HepG2 (cell line): Measurements from ENCODE around the gene ATOSB. TPM values are rescaled to one million over a fixed set of nuclear protein-coding genes. Genes with fewer than 3 reads are reported as not detected.

Experiments
- KLF13 ChIP-seq: sonication (generic); formaldehyde crosslinking; IDR thresholded peaks from 2 replicates; pipeline ENCODE4 v1.4.0; 2020; ENCODE audit warnings: mild to moderate bottlenecking, missing genetic modification reagents
- NCOA5 ChIP-seq: sonication (generic); formaldehyde crosslinking; IDR thresholded peaks from 2 replicates; pipeline ENCODE4 v1.4.0; 2020; ENCODE audit warnings: missing genetic modification reagents
- RERE ChIP-seq: IDR thresholded peaks from 2 replicates; pipeline ENCODE4 v1.6.1; 2016; ENCODE audit warnings: low read depth, missing genetic modification reagents, missing compliant biosample characterization
- ZBTB7B ChIP-seq: sonication (generic); formaldehyde crosslinking; IDR thresholded peaks from 2 replicates; pipeline ENCODE4 v1.4.0; 2020; ENCODE audit warnings: missing genetic modification reagents
- ZNF576 ChIP-seq: sonication (generic); formaldehyde crosslinking; IDR thresholded peaks from 2 replicates; pipeline ENCODE4 v1.4.0; 2020; ENCODE audit warnings: mild to moderate bottlenecking, missing genetic modification reagents
- polyA plus RNA-seq, 8 experiments: library from polyadenylated mRNA; depleted of rRNA in 3 of 8; stranded (reverse) in 7 of 8; unstranded in 1 of 8; fragments of >200 nt; fragmentation: Illumina TruSeq in 4 of 8; extraction: Trizol in 4 of 8; gene quantifications; 2 replicates each; pipeline versions ENCODE4 v1.2.1 to v1.2.3, GENCODE V29; 2011 to 2016; ENCODE audit warnings: low read depth in 4 of 8, missing spikeins in 1 of 8, mixed read lengths in 1 of 8; ENCODE audit not compliant: insufficient read depth in 1 of 8
- total RNA-seq, 5 experiments: library from RNA; depleted of rRNA; stranded (reverse); fragments of >200 nt; fragmentation: Illumina TruSeq; extraction: Trizol; gene quantifications; 2 replicates each; pipeline ENCODE4 v1.2.3, GENCODE V29; 2016; ENCODE audit warnings: low read depth in 1 of 5
- TF ChIP-seq, protein P1 (sequence below): sonication (generic); formaldehyde crosslinking; IDR thresholded peaks from 2 replicates; pipeline ENCODE4 v1.4.0; 2020; ENCODE audit warnings: mild to moderate bottlenecking, missing genetic modification reagents
- TF ChIP-seq, protein P2 (sequence below): sonication (generic); formaldehyde crosslinking; IDR thresholded peaks from 2 replicates; pipeline ENCODE4 v1.5.0; 2020; ENCODE audit warnings: mild to moderate bottlenecking, missing genetic modification reagents
- TF ChIP-seq, protein P3 (sequence below): sonication (generic); formaldehyde crosslinking; IDR thresholded peaks from 2 replicates; pipeline ENCODE4 v1.4.0; 2020; ENCODE audit warnings: missing genetic modification reagents

The ATOSB gene
- total and polyA plus RNA-seq, 2 of the 13 experiments (the other 11 are each of a cell fraction or from before 2014, with no cell fraction given), result 1.9 to 6.4 TPM

- TF ChIP-seq, protein P1, sequence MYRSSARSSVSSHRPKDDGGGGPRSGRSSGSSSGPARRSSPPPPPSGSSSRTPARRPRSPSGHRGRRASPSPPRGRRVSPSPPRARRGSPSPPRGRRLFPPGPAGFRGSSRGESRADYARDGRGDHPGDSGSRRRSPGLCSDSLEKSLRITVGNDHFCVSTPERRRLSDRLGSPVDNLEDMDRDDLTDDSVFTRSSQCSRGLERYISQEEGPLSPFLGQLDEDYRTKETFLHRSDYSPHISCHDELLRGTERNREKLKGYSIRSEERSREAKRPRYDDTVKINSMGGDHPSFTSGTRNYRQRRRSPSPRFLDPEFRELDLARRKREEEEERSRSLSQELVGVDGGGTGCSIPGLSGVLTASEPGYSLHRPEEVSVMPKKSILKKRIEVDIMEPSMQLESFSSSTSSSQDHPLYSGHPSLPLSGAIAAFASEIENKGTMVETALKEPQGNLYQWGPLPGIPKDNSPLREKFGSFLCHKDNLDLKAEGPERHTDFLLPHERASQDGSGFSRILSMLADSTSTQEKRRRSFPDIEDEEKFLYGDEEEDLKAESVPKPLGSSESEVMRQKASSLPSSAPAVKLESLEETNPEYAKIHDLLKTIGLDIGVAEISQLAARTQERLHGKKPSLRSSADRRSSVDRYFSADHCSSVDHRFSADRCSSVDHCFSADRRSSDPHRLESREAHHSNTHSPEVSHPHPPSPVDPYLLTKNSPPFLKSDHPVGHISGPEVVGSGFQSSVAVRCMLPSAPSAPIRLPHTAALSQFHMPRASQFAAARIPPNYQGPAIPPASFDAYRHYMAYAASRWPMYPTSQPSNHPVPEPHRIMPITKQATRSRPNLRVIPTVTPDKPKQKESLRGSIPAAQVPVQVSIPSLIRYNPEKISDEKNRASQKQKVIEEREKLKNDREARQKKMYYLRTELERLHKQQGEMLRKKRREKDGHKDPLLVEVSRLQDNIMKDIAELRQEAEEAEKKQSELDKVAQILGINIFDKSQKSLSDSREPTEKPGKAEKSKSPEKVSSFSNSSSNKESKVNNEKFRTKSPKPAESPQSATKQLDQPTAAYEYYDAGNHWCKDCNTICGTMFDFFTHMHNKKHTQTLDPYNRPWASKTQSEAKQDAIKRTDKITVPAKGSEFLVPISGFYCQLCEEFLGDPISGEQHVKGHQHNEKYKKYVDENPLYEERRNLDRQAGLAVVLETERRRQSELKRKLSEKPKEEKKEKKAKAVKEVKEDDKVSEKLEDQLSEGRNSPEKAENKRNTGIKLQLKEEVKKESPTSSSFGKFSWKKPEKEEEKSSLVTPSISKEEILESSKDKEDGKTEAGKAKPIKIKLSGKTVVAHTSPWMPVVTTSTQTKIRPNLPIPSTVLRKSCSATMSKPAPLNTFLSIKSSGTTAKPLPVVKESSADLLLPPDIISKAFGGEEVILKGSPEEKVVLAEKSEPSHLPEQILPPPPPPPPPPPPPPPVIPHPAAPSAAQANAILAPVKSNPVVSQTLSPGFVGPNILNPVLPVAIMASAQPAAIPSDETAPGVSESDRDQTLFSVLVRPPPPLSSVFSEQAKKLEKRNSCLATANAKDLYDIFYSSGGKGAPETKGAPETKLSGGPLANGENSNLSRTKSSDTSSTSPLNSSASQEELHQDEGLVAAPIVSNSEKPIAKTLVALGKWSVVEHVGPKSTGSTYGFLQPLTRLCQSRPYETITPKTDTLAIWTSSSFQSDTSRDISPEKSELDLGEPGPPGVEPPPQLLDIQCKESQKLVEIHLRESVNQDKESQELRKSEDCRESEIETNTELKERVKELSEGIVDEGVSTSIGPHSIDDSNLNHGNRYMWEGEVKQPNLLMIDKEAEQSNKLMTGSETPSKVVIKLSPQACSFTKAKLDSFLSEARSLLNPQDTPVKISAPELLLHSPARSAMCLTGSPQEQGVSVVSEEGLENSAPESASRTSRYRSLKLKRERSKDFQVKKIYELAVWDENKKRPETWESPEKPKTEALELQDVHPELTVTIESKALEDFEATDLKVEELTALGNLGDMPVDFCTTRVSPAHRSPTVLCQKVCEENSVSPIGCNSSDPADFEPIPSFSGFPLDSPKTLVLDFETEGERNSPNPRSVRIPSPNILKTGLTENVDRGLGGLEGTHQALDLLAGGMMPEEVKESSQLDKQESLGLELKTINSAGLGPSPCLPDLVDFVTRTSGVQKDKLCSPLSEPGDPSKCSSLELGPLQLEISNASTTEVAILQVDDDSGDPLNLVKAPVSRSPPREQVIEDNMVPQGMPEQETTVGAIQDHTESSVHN (CRISPR knock-in tag), result 0 out of 2 replicates have a peak, but pooled peaks have one; percentile 63
- TF ChIP-seq KLF13 (CRISPR knock-in tag) (no peak), ZBTB7B (peak; percentile 64; the same call in 1 of the 2 replicates), ZNF576 (CRISPR knock-in tag) (0 out of 2 replicates have a peak, but pooled peaks have one; percentile 21), NCOA5 (CRISPR knock-in tag) (no peak), RERE (CRISPR knock-in tag) (no peak; the same call in none of the 2 replicates)
- TF ChIP-seq, protein P2, sequence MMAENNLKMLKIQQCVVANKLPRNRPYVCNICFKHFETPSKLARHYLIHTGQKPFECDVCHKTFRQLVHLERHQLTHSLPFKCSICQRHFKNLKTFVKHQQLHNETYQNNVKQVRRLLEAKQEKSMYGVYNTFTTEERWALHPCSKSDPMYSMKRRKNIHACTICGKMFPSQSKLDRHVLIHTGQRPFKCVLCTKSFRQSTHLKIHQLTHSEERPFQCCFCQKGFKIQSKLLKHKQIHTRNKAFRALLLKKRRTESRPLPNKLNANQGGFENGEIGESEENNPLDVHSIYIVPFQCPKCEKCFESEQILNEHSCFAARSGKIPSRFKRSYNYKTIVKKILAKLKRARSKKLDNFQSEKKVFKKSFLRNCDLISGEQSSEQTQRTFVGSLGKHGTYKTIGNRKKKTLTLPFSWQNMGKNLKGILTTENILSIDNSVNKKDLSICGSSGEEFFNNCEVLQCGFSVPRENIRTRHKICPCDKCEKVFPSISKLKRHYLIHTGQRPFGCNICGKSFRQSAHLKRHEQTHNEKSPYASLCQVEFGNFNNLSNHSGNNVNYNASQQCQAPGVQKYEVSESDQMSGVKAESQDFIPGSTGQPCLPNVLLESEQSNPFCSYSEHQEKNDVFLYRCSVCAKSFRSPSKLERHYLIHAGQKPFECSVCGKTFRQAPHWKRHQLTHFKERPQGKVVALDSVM (CRISPR knock-in tag), result peak; percentile 97
- TF ChIP-seq, protein P3, sequence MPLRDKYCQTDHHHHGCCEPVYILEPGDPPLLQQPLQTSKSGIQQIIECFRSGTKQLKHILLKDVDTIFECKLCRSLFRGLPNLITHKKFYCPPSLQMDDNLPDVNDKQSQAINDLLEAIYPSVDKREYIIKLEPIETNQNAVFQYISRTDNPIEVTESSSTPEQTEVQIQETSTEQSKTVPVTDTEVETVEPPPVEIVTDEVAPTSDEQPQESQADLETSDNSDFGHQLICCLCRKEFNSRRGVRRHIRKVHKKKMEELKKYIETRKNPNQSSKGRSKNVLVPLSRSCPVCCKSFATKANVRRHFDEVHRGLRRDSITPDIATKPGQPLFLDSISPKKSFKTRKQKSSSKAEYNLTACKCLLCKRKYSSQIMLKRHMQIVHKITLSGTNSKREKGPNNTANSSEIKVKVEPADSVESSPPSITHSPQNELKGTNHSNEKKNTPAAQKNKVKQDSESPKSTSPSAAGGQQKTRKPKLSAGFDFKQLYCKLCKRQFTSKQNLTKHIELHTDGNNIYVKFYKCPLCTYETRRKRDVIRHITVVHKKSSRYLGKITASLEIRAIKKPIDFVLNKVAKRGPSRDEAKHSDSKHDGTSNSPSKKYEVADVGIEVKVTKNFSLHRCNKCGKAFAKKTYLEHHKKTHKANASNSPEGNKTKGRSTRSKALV (CRISPR knock-in tag), result 0 out of 2 replicates have a peak, but pooled peaks have one; percentile 28
Measured at GRCh38 chr9:35096035-35096849, 19.4 kb downstream of the ATOSB start, which contains the start of gene PIGO (continued).
